Measurements from ENCODE around the gene IRF1. TPM values are rescaled to one million over a fixed set of nuclear protein-coding genes. Genes with fewer than 3 reads are reported as not detected.

Gene IRF1
- total RNA-seq, 2 donors from 2014 or later, result 5.6 to 7.3 TPM

GRCh38 chr5:132479111-132479951 lies 11.2 kb downstream of the IRF1 start:
- peaks cover 10% of the 10 kb centered on the region for H3K36me3 Mint-ChIP-seq (ENCODE audit: low read depth)
- 91 to 92% methylated on average over 3 of the region's 3 CpGs for WGBS, 2 experiments (ENCODE audit: insufficient coverage in 1 of 2, insufficient read length in 1 of 2)
- peaks cover 4% of the 10 kb centered on the region for H3K4me1 Mint-ChIP-seq
- no peaks in the 10 kb centered on the region for H3K27me3 Mint-ChIP-seq (ENCODE audit: insufficient read depth)
- H3K9me3 Mint-ChIP-seq, result no peaks in the 10 kb centered on the region
- H3K36me3 ChIP-seq (ENCODE audit: control insufficient read depth, insufficient read depth, low read length), result peaks cover 4% of the 10 kb centered on the region
- H3K9ac ChIP-seq (ENCODE audit: extremely low read depth, low read length, poor library complexity, severe bottlenecking), result no peak overlapping the region
- no peak for DNase-seq
- no peak overlapping the region for H3K4me3 ChIP-seq (ENCODE audit: low read length)
- H3K4me3 Mint-ChIP-seq, result no peak overlapping the region
- H3K27ac Mint-ChIP-seq, result no peak overlapping the region
- H3K27me3 ChIP-seq (ENCODE audit: control insufficient read depth, insufficient read depth, low read length, poor library complexity, severe bottlenecking), result no peaks in the 10 kb centered on the region
- TF ChIP-seq CTCF (conservative IDR thresholded peaks at IDR 0.05), result no peak
- no peaks in the 10 kb centered on the region for H3K9me3 ChIP-seq (ENCODE audit: control insufficient read depth, low read length)
- no peak overlapping the region for H3K27ac ChIP-seq (ENCODE audit: low read depth, low read length)
- no peaks in the 10 kb centered on the region for H3K4me1 ChIP-seq (ENCODE audit: control insufficient read depth, insufficient read depth, low read length)

GRCh38 chr5:132478366-132478871 lies 12.2 kb downstream of the IRF1 start:
- H3K27me3 Mint-ChIP-seq (ENCODE audit: insufficient read depth), result no peaks in the 10 kb centered on the region
- H3K4me3 ChIP-seq (ENCODE audit: low read length), result no peak overlapping the region
- no peak overlapping the region for H3K4me3 Mint-ChIP-seq
- H3K36me3 Mint-ChIP-seq (ENCODE audit: low read depth), result peaks cover 3% of the 10 kb centered on the region
- no peaks in the 10 kb centered on the region for H3K9me3 Mint-ChIP-seq
- H3K4me1 ChIP-seq (ENCODE audit: control insufficient read depth, insufficient read depth, low read length), result no peaks in the 10 kb centered on the region
- H3K9ac ChIP-seq (ENCODE audit: extremely low read depth, low read length, poor library complexity, severe bottlenecking), result no peak overlapping the region
- peaks cover 2% of the 10 kb centered on the region for H3K36me3 ChIP-seq (ENCODE audit: control insufficient read depth, insufficient read depth, low read length)
- H3K9me3 ChIP-seq (ENCODE audit: control insufficient read depth, low read length), result no peaks in the 10 kb centered on the region
- no peaks in the 10 kb centered on the region for H3K27me3 ChIP-seq (ENCODE audit: control insufficient read depth, insufficient read depth, low read length, poor library complexity, severe bottlenecking)
- WGBS, 2 experiments (ENCODE audit: insufficient coverage in 1 of 2, insufficient read length in 1 of 2), result 82 to 88% methylated on average over 2 to 4 of the region's 4 CpGs
- TF ChIP-seq CTCF (conservative IDR thresholded peaks at IDR 0.05), result no peak
- H3K4me1 Mint-ChIP-seq, result peaks cover 4% of the 10 kb centered on the region
- no peak overlapping the region for H3K27ac Mint-ChIP-seq
- no peak overlapping the region for H3K27ac ChIP-seq (ENCODE audit: low read depth, low read length)
- DNase-seq, result no peak

GRCh38 chr5:132477784-132478365 lies 12.7 kb downstream of the IRF1 start:
- no peak for DNase-seq
- peaks cover 4% of the 10 kb centered on the region for H3K4me1 Mint-ChIP-seq
- peak; percentile 8 for TF ChIP-seq CTCF (conservative IDR thresholded peaks at IDR 0.05)
- no peaks in the 10 kb centered on the region for H3K27me3 Mint-ChIP-seq (ENCODE audit: insufficient read depth)
- Histone ChIP-seq H3K9me3 (ENCODE audit: control insufficient read depth, low read length) (no peaks in the 10 kb centered on the region), H3K27me3 (ENCODE audit: control insufficient read depth, insufficient read depth, low read length, poor library complexity, severe bottlenecking) (no peaks in the 10 kb centered on the region), H3K27ac (ENCODE audit: low read depth, low read length) (no peak overlapping the region), H3K4me1 (ENCODE audit: control insufficient read depth, insufficient read depth, low read length) (no peaks in the 10 kb centered on the region), H3K9ac (ENCODE audit: extremely low read depth, low read length, poor library complexity, severe bottlenecking) (no peak overlapping the region), H3K4me3 (ENCODE audit: low read length) (no peak overlapping the region), H3K36me3 (ENCODE audit: control insufficient read depth, insufficient read depth, low read length) (no peaks in the 10 kb centered on the region)
- WGBS, 2 experiments (ENCODE audit: insufficient coverage in 1 of 2, insufficient read length in 1 of 2), result 91 to 92% methylated on average over 2 to 10 of the region's 10 CpGs
- peaks cover 3% of the 10 kb centered on the region for H3K36me3 Mint-ChIP-seq (ENCODE audit: low read depth)
- H3K9me3 Mint-ChIP-seq, result no peaks in the 10 kb centered on the region
- H3K4me3 Mint-ChIP-seq, result no peak overlapping the region
- H3K27ac Mint-ChIP-seq, result no peak overlapping the region

Data from endodermal cell (in vitro differentiated cells).